Measurements from ENCODE around the gene GGT1. TPM values are rescaled to one million over a fixed set of nuclear protein-coding genes. Genes with fewer than 3 reads are reported as not detected.
A peak's percentile ranks its signal among the peaks of the same experiment; 100 is the strongest.

The GGT1 gene
- total and polyA plus RNA-seq, 4 donors, result 31.8 to 162 (median 52.9) TPM

DNA sequence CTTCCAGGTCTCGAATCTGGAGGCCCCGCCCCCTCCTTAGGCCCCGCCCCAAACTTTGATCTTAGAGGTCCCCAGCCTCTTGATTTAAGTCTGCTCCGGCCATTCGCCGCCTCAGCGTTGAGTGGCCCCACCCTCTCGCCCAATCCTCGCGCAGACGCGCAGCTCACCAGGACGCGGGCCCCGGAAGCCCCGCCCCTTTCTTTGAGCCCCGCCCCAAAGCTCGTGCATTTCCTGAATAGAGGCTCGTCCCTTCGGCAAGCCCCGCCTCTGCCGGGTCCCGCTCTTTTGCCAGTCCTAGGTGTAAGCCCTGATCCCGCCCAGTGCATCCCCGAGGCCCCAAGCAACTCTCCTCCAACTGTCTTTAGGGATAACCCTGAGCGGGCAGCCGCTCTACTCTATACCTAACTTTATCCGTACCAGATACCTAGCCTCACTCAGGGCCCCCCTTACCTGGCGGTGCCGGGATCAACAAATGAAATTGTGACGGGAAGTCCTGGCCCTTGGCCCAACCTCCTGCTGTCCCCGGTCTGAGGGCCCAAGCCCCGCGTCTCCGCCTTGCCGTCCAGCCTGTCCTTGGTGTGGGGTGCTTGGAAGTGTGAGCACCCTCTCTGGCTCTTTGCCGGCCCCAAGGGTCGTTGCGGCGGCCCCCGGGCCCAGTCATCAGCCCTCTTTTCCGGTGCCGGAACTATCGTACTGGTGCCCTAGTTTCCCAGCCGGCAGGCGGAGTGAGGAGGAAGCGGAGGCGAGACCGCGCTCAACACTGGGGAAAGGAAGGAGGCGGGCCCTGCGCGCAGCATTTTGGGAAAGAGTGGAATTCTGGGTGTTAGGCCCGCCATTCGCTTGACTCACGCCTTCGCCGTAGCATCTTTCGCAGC is 47.6 kb upstream of the GGT1 start, which contains the start of gene SNRPD3:
SNRPD3 (plus strand) TSS at position 835 of the 875 bp plus-strand sequence. CDS start 1,676 bp downstream, outside the sequence.
- Histone ChIP-seq H3K4me1 (ENCODE audit: control insufficient read depth in 5 of 5, insufficient read depth in 5 of 5, low read length in 5 of 5) (peaks cover 11 to 24% (median 19%) of the 10 kb centered on the region in 5 donors), H3K36me3 (ENCODE audit: control insufficient read depth in 4 of 4, insufficient read depth in 4 of 4, low read length in 4 of 4) (peaks cover 0 to 27% (median 26%) of the 10 kb centered on the region in 4 donors), H3K4me3 (peak within 1 kb of the TSS; percentile 97), H3K9me3 (ENCODE audit: control insufficient read depth in 4 of 4, insufficient read depth in 3 of 4, low read length in 3 of 4) (no peaks in the 10 kb centered on the region), H3K27ac (ENCODE audit: low read depth in 1 of 2, low read length in 1 of 2) (peak within 1 kb of the TSS; percentile 97 to 99), H3K9ac (ENCODE audit: insufficient read depth in 1 of 2, low read length in 2 of 2) (peak within 1 kb of the TSS; percentile 76 to 84), H3K27me3 (ENCODE audit: control insufficient read depth in 3 of 3, insufficient read depth in 3 of 3, low read length in 2 of 3) (no peaks in the 10 kb centered on the region)
- TF ChIP-seq, protein P1, sequence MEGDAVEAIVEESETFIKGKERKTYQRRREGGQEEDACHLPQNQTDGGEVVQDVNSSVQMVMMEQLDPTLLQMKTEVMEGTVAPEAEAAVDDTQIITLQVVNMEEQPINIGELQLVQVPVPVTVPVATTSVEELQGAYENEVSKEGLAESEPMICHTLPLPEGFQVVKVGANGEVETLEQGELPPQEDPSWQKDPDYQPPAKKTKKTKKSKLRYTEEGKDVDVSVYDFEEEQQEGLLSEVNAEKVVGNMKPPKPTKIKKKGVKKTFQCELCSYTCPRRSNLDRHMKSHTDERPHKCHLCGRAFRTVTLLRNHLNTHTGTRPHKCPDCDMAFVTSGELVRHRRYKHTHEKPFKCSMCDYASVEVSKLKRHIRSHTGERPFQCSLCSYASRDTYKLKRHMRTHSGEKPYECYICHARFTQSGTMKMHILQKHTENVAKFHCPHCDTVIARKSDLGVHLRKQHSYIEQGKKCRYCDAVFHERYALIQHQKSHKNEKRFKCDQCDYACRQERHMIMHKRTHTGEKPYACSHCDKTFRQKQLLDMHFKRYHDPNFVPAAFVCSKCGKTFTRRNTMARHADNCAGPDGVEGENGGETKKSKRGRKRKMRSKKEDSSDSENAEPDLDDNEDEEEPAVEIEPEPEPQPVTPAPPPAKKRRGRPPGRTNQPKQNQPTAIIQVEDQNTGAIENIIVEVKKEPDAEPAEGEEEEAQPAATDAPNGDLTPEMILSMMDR (IDR thresholded peaks at IDR 0.05; ENCODE audit: control extremely low read depth, extremely low read depth), result no peak
- 0 to 1% methylated on average over 59 of the region's 59 CpGs for WGBS, 2 donors
- DNase-seq (peak; percentile 100), ATAC-seq (ENCODE audit: insufficient read depth, low FRiP score) (peak; percentile 94)

DNA sequence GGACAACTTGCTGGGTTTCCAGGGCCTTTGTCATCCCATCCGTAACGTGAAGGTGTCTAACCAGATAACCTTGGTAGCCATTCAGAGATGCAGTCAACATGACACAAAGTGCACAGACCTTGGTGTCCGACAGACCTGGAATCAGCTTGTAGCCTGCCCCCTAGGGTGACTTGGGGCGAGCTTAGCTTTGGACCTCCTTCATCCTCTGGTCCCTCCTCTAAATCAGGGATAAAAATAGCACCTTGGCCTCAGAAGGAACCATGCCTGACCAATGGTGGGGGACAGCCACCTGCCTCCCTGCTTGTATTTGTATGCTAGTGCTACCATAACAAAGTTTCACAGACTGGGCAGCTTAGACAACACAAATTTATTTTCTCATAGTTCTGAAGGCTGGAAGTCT is 43.5 kb upstream of the GGT1 start:
- ATAC-seq (ENCODE audit: insufficient read depth, low FRiP score) (no peak), DNase-seq (no peak)
- H3K27ac ChIP-seq (ENCODE audit: low read depth in 1 of 2, low read length in 1 of 2), result no peak overlapping the region
- no peak overlapping the region for H3K9ac ChIP-seq (ENCODE audit: insufficient read depth in 1 of 2, low read length in 2 of 2)
- no peak overlapping the region for H3K4me3 ChIP-seq
- H3K4me1 ChIP-seq (ENCODE audit: control insufficient read depth in 5 of 5, insufficient read depth in 5 of 5, low read length in 5 of 5), result peaks cover 0 to 17% (median 10%) of the 10 kb centered on the region in 5 donors
- 64 to 78% methylated on average over 4 of the region's 4 CpGs for WGBS, 2 donors
- TF ChIP-seq, protein P1 (IDR thresholded peaks at IDR 0.05; ENCODE audit: control extremely low read depth, extremely low read depth), result no peak
- peaks cover 11 to 43% (median 23%) of the 10 kb centered on the region in 4 donors for H3K36me3 ChIP-seq (ENCODE audit: control insufficient read depth in 4 of 4, insufficient read depth in 4 of 4, low read length in 4 of 4)
- no peaks in the 10 kb centered on the region for H3K9me3 ChIP-seq (ENCODE audit: control insufficient read depth in 4 of 4, insufficient read depth in 3 of 4, low read length in 3 of 4)
- H3K27me3 ChIP-seq (ENCODE audit: control insufficient read depth in 3 of 3, insufficient read depth in 3 of 3, low read length in 2 of 3), result no peaks in the 10 kb centered on the region

DNA sequence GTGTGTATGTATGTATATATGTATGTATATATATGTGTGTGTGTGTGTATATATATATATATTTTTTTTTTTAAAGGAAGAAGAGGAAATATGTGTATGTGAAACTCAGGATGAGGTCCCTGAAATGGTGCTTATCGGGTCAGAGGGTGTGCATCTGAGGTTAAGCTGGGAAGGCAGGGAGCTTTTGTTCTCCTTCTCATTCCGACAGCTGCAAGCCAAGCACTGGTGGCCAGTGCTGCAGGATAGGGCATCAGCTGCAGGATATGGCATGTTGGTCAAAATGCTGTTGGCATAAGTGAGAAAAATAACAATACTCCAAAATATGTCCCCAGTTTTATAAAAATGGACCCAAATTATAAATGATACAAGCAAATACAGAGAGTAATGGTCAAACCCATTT is 39.7 kb upstream of the GGT1 start:
- no peak overlapping the region for H3K4me3 ChIP-seq
- no peaks in the 10 kb centered on the region for H3K27me3 ChIP-seq (ENCODE audit: control insufficient read depth in 3 of 3, insufficient read depth in 3 of 3, low read length in 2 of 3)
- H3K36me3 ChIP-seq (ENCODE audit: control insufficient read depth in 4 of 4, insufficient read depth in 4 of 4, low read length in 4 of 4), result peaks cover 12 to 34% (median 20%) of the 10 kb centered on the region in 4 donors
- H3K9me3 ChIP-seq (ENCODE audit: control insufficient read depth in 4 of 4, insufficient read depth in 3 of 4, low read length in 3 of 4), result no peaks in the 10 kb centered on the region
- TF ChIP-seq, protein P1 (IDR thresholded peaks at IDR 0.05; ENCODE audit: control extremely low read depth, extremely low read depth), result no peak
- DNase-seq, result no peak
- H3K9ac ChIP-seq (ENCODE audit: insufficient read depth in 1 of 2, low read length in 2 of 2), result no peak overlapping the region
- no peak for ATAC-seq (ENCODE audit: insufficient read depth, low FRiP score)
- H3K27ac ChIP-seq (ENCODE audit: low read depth in 1 of 2, low read length in 1 of 2), result no peak overlapping the region
- 68 to 91% methylated on average over 2 of the region's 2 CpGs for WGBS, 2 donors
- H3K4me1 ChIP-seq (ENCODE audit: control insufficient read depth in 5 of 5, insufficient read depth in 5 of 5, low read length in 5 of 5), result peaks cover 6 to 16% (median 11%) of the 10 kb centered on the region in 5 donors
